ENCODE measurements around the gene TRABD2B. TPM values are rescaled to one million over a fixed set of nuclear protein-coding genes. Genes with fewer than 3 reads are reported as not detected.

Gene TRABD2B
- total RNA-seq, 1 experiment from 2014 or later, result 0.05 TPM

- ChIA-PET CTCF (no interaction called here), POLR2A (no interaction called here), RAD21 (ENCODE audit: low non-redundant PET in 1 of 2, low total read pairs in 2 of 2, uncharacterized antibody in 2 of 2, unreplicated experiment in 2 of 2) (no interaction called here)
- no peaks in the 10 kb centered on the region for H3K9me2 ChIP-seq (ENCODE audit: insufficient read depth)
- DNase-seq (ENCODE audit: low read depth, low spot score), result no peak
- no peak for ATAC-seq
- intact Hi-C loops (cut with micrococcal nuclease), result no loop called here
- H3K4me2 ChIP-seq (ENCODE audit: low read length), result no peak overlapping the region
- H3K9me3 ChIP-seq (ENCODE audit: control insufficient read depth in 1 of 2, insufficient read depth in 1 of 2, low read depth in 1 of 2, low read length in 2 of 2), result no peaks in the 10 kb centered on the region
- H3K4me3 ChIP-seq (replicated peaks in 1 of 2; ENCODE audit: low read depth in 1 of 2, low read length in 2 of 2), result no peak overlapping the region
- no peaks in the 10 kb centered on the region for H3K36me3 ChIP-seq (ENCODE audit: control insufficient read depth in 1 of 2, insufficient read depth in 2 of 2, low read length in 2 of 2)
- no peaks in the 10 kb centered on the region for H3K79me2 ChIP-seq (ENCODE audit: insufficient read depth, low read length)
- no peak overlapping the region for H2AFZ ChIP-seq (ENCODE audit: low read depth, low read length, poor library complexity, severe bottlenecking)
- BruUV-seq (replicated peaks), result no TSS peak
- no peak overlapping the region for H3K27ac ChIP-seq (ENCODE audit: low read depth, low read length)
- H3K4me1 ChIP-seq (ENCODE audit: control insufficient read depth in 1 of 2, insufficient read depth in 2 of 2, low read length in 2 of 2), result no peaks in the 10 kb centered on the region
- H4K20me1 ChIP-seq (ENCODE audit: insufficient read depth), result no peaks in the 10 kb centered on the region
- TF ChIP-seq EZH2 (IDR thresholded peaks at IDR 0.05), result no peak
- no peak for TF ChIP-seq ZNF274 (IDR thresholded peaks at IDR 0.05; ENCODE audit: low read depth, low read length)
- TF ChIP-seq ZBTB33 (IDR thresholded peaks at IDR 0.05; ENCODE audit: extremely low read depth, insufficient replicate concordance, low read length), result no peak
- no peak for TF ChIP-seq EGR1 (IDR thresholded peaks at IDR 0.05; ENCODE audit: low read depth)
- no peak for TF ChIP-seq POLR2A (IDR thresholded peaks at IDR 0.05; ENCODE audit: borderline replicate concordance, extremely low read depth, insufficient read depth, insufficient read length)
- no peak for TF ChIP-seq SIN3A (IDR thresholded peaks at IDR 0.05; ENCODE audit: low read depth)
- no peak for TF ChIP-seq SRF (IDR thresholded peaks at IDR 0.05; ENCODE audit: low read depth)
- TF ChIP-seq, protein P1, sequence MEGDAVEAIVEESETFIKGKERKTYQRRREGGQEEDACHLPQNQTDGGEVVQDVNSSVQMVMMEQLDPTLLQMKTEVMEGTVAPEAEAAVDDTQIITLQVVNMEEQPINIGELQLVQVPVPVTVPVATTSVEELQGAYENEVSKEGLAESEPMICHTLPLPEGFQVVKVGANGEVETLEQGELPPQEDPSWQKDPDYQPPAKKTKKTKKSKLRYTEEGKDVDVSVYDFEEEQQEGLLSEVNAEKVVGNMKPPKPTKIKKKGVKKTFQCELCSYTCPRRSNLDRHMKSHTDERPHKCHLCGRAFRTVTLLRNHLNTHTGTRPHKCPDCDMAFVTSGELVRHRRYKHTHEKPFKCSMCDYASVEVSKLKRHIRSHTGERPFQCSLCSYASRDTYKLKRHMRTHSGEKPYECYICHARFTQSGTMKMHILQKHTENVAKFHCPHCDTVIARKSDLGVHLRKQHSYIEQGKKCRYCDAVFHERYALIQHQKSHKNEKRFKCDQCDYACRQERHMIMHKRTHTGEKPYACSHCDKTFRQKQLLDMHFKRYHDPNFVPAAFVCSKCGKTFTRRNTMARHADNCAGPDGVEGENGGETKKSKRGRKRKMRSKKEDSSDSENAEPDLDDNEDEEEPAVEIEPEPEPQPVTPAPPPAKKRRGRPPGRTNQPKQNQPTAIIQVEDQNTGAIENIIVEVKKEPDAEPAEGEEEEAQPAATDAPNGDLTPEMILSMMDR (IDR thresholded peaks at IDR 0.05 in 2 of 3, conservative IDR thresholded peaks at IDR 0.05 in 1 of 3; ENCODE audit: borderline replicate concordance in 1 of 3, insufficient read depth in 1 of 3, low read depth in 2 of 3, low read length in 2 of 3), result no peak
- H3K9ac ChIP-seq (ENCODE audit: low read length), result no peak overlapping the region
- no peaks in the 10 kb centered on the region for H3K27me3 ChIP-seq (ENCODE audit: insufficient read depth, low read length)
These were observed 202.7 kb downstream of the TRABD2B start for GRCh38 chr1:47794530-47794929.

All from HCT116 (cell line).